GM18867 (cell line): ENCODE results near the gene KAT8.
"Not testable (repeated sequence)": the region's sequence is repeated elsewhere in the genome, so short reads cannot be mapped to it uniquely, and the experiment has no call there.

Experiments used
- ATAC-seq: cut with Tn5 transposase; IDR thresholded peaks from one replicate; pipeline ENCODE4 v1.9.1; 2021; ENCODE audit warnings: mild to moderate bottlenecking, moderate library complexity; ENCODE audit not compliant: unreplicated experiment

KAT8 gene

GRCh38 chr16:31083556-31083955, 33.9 kb upstream of the KAT8 start:
- ATAC-seq = no peak

GRCh38 chr16:31083981-31084380, 33.5 kb upstream of the KAT8 start:
- ATAC-seq = no peak

- no peak for ATAC-seq
Measured at GRCh38 chr16:31084584-31085302, 32.7 kb upstream of the KAT8 start.

GRCh38 chr16:31085411-31085810, 32.1 kb upstream of the KAT8 start:
- ATAC-seq = no peak

GRCh38 chr16:31085873-31086628, 31.4 kb upstream of the KAT8 start:
- ATAC-seq = no peak

- no peak for ATAC-seq
Measured at GRCh38 chr16:31086629-31086906, 30.9 kb upstream of the KAT8 start.

GRCh38 chr16:31087481-31087880, 30.0 kb upstream of the KAT8 start:
- no peak for ATAC-seq

- no peak for ATAC-seq
Measured at GRCh38 chr16:31087971-31088370, 29.5 kb upstream of the KAT8 start.

- ATAC-seq = no peak
Measured at GRCh38 chr16:31088459-31089183, 28.8 kb upstream of the KAT8 start, which contains the start of gene PRSS53. Gene PRSS53 (minus strand): TSS chr16:31088943. CDS start chr16:31088809, 134 bp downstream.

- ATAC-seq = no peak
Measured at GRCh38 chr16:31089199-31089598, 28.3 kb upstream of the KAT8 start.

- no peak for ATAC-seq
Measured at GRCh38 chr16:31090540-31090939, 26.9 kb upstream of the KAT8 start.

GRCh38 chr16:31092330-31092729, 25.1 kb upstream of the KAT8 start:
- no peak for ATAC-seq

GRCh38 chr16:31093132-31093703, 24.2 kb upstream of the KAT8 start:
- no peak for ATAC-seq

GRCh38 chr16:31094088-31094423, 23.4 kb upstream of the KAT8 start:
- peak; percentile 4 for ATAC-seq

- peak; percentile 83 for ATAC-seq
Measured at GRCh38 chr16:31094424-31095120, 22.9 kb upstream of the KAT8 start, which contains the start of gene VKORC1. Gene VKORC1 (minus strand): TSS chr16:31094797. CDS start chr16:31094729, 68 bp downstream.

- no peak for ATAC-seq
Measured at GRCh38 chr16:31099860-31100638, 17.4 kb upstream of the KAT8 start.

- not testable (repeated sequence) for ATAC-seq
Measured at GRCh38 chr16:31100876-31101641, 16.4 kb upstream of the KAT8 start.

GRCh38 chr16:31105677-31106213, 11.7 kb upstream of the KAT8 start:
- ATAC-seq = peak; percentile 37
